AG20443 (cell line): ENCODE measurements around the gene CRAT.

Source experiments
- DNase-seq: peaks from one replicate; pipeline ENCODE4 v3.0.0; 2012; ENCODE audit warnings: low spot score, mixed read lengths

The CRAT gene

GRCh38 chr9:129063061-129063460 lies 47.5 kb downstream of the CRAT start:
- no peak for DNase-seq

GRCh38 chr9:129060991-129061390 lies 49.6 kb downstream of the CRAT start:
- no peak for DNase-seq

- DNase-seq: no peak
These were observed 50.5 kb downstream of the CRAT start for GRCh38 chr9:129059796-129060785.

GRCh38 chr9:129058965-129059795 lies 51.4 kb downstream of the CRAT start:
- DNase-seq: no peak

DNA sequence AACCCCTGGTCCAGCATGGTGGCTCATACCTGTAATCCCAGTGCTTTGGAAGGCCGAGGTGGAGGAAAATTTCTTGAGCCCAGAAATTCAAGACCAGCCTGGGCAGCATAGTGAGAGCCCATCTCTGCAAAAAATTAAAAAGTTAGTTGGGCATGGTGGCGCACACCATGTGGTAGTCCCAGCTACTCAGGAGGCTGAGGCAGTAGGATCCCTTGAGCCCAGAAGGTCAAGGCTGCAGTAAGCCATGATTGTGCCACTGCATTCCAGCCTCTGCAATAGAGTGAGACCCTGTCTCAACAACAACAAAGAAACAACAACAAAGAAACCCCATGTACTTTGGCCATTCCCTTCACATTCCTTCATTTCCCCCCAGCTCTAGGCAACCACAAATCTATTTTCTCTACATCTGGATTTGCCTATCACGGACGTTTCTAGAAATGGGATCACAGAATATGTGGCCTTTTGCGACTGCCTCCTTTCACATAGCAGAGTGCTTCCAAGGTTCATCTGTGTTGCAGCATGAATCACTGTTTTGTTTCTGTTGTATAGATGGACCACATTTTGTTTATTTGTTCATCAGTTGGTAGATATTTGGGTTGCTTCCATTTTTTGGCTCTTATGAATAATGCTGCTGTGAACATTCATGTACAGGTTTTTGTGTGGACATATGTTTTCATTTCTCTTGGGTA lies 56.3 kb downstream of the CRAT start:
- no peak for DNase-seq

DNA sequence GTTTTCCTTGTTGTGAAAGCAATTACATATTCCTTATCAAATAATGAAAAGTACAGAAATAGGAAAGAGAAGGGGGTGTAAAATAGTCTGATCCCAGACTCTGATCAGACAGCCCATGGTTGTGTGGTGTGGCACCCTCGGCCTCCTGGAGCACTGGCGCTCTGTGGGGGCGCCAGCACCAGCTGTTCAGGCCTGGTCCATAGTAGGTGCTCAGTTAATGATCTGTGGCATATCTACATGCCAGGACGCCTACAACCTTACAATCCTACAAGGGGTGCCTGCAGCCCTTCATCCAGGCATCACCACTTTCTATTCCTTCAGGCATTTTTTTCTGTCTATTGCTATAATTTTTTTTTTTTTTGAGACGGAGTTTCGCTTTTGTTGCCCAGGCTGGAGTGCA lies 57.6 kb downstream of the CRAT start:
- DNase-seq: no peak

- DNase-seq: no peak
These were observed 58.0 kb downstream of the CRAT start for GRCh38 chr9:129052592-129052991.
